Activated naive CD8-positive, alpha-beta T cell (primary cell): ENCODE data around the gene HPCAL1.

Experiments
- H3K27ac Mint-ChIP-seq: one replicate; pipeline ENCODE4 v1.8.0; 2021; ENCODE audit warnings: mixed read lengths
- H3K27me3 Mint-ChIP-seq: one replicate; pipeline ENCODE4 v1.8.0; 2021; ENCODE audit warnings: mixed read lengths
- H3K36me3 Mint-ChIP-seq: one replicate; pipeline ENCODE4 v1.8.0; 2021; ENCODE audit warnings: mixed read lengths
- H3K4me1 Mint-ChIP-seq: one replicate; pipeline ENCODE4 v1.8.0; 2021; ENCODE audit warnings: low read depth, mixed read lengths
- H3K4me3 Mint-ChIP-seq: one replicate; pipeline ENCODE4 v1.8.0; 2021; ENCODE audit warnings: mild to moderate bottlenecking, mixed read lengths
- H3K9me3 Mint-ChIP-seq: one replicate; pipeline ENCODE4 v1.8.0; 2021; ENCODE audit warnings: low read depth, mixed read lengths

HPCAL1 gene

GRCh38 chr2:10469955-10470608, 167.4 kb downstream of the HPCAL1 start:
- H3K4me1 Mint-ChIP-seq: no peaks in the 10 kb centered on the region
- H3K36me3 Mint-ChIP-seq: no peaks in the 10 kb centered on the region
- no peaks in the 10 kb centered on the region for H3K9me3 Mint-ChIP-seq
- no peak overlapping the region for H3K4me3 Mint-ChIP-seq
- no peak overlapping the region for H3K27ac Mint-ChIP-seq
- H3K27me3 Mint-ChIP-seq: no peaks in the 10 kb centered on the region

DNA sequence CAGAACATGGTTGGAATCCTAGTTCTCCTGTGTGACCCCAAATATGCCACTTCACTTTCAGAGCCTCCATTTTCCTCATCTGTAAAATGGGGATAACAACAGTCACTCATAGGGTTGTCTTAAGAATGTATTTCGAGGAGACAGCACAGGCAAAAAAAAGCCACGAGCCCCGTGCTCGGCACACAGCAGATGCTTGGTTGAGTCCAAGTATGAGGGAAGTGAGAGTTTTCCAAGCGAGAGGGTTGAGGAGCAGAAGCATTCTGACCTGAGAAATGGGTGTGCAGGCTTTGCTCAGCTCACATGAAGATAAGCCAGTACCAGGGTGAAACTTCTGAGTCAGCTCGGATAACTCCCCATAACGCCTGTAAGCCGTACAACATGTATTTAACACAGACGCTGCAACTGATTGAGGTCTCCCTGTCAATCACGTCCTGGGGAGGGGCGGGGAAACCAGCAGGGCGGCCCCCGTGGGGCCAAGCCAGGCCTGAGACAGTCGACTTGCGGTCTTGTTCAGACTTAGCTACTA, 168.4 kb downstream of the HPCAL1 start:
- no peaks in the 10 kb centered on the region for H3K4me1 Mint-ChIP-seq
- H3K27me3 Mint-ChIP-seq: no peaks in the 10 kb centered on the region
- no peak overlapping the region for H3K27ac Mint-ChIP-seq
- no peak overlapping the region for H3K4me3 Mint-ChIP-seq
- H3K9me3 Mint-ChIP-seq: no peaks in the 10 kb centered on the region
- H3K36me3 Mint-ChIP-seq: no peaks in the 10 kb centered on the region

DNA sequence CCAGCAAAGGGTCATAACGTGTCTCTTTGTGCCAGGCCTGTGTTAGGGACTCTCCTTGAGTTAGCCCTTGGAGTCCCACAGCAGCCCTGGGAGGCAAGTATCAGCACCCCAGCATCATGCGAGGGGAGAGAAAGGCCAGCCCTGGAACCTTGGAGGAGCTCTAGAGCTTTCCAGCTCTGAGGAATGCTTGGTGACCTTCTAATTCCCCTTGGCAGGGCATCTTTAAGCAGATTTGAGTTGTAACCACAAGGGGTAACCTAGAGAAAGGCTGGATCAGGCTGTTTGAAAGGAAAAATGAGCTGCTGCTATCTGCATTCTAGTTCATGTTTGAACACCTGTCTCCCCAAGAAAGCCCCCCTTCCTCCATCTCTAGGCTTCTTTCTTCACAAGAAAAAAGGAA, 169.3 kb downstream of the HPCAL1 start:
- H3K4me3 Mint-ChIP-seq: no peak overlapping the region
- peaks cover 2% of the 10 kb centered on the region for H3K4me1 Mint-ChIP-seq
- no peaks in the 10 kb centered on the region for H3K36me3 Mint-ChIP-seq

GRCh38 chr2:10473121-10473756, 170.5 kb downstream of the HPCAL1 start:
- H3K36me3 Mint-ChIP-seq: no peaks in the 10 kb centered on the region
- no peaks in the 10 kb centered on the region for H3K27me3 Mint-ChIP-seq
- peaks cover 13% of the 10 kb centered on the region for H3K4me1 Mint-ChIP-seq
- H3K4me3 Mint-ChIP-seq: no peak overlapping the region
- no peak overlapping the region for H3K27ac Mint-ChIP-seq
- no peaks in the 10 kb centered on the region for H3K9me3 Mint-ChIP-seq

More for the DNA sequence above, 169.3 kb downstream of the HPCAL1 start:
- Mint-ChIP-seq H3K9me3 (no peaks in the 10 kb centered on the region), H3K27ac (no peak overlapping the region), H3K27me3 (no peaks in the 10 kb centered on the region)

GRCh38 chr2:10475221-10475722, 172.6 kb downstream of the HPCAL1 start:
- no peaks in the 10 kb centered on the region for H3K36me3 Mint-ChIP-seq
- H3K4me3 Mint-ChIP-seq: no peak overlapping the region

DNA sequence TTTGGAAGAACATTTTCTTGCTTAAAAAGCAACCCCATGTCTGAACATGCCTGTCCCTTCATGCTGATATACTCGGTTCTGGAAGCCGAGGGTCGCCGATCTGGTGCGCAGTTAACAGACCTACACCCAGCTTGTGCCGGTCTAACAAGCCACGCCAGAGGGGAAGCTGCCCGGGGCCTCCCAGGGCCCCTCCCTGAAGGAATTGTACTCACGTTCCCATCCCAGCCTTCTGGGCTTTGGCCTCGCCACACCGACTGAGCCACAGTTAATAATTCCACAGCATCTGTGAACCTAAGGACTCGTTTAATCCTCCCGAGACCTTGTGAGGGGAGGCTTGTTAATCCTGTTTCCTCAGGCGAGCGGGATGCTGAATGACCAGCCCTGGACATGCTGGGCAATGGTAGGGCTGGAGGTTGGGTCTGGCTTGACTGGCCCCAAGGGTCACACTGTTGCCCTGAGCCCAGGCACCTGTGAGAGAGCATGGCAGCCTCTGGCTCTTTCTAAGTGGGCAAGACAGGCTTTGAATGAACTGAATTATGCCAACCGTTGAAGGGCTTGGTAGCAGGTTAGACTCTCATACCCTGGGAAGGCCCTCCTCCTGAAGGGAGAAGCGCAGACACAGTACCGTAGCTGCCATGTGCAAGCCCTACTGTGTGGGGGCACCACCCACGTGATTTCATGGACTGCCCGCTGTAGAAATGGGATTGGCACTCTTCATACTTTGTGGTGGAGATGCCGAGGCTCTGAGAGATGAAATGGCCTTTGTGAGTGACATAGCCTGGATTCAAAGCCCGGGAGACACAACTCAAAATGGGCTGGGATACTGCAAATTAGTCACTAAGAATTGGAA, 173.3 kb downstream of the HPCAL1 start:
- Mint-ChIP-seq H3K9me3 (no peaks in the 10 kb centered on the region), H3K4me1 (peaks cover 18% of the 10 kb centered on the region), H3K27ac (no peak overlapping the region), H3K27me3 (no peaks in the 10 kb centered on the region), H3K36me3 (no peaks in the 10 kb centered on the region), H3K4me3 (no peak overlapping the region)

More at GRCh38 chr2:10475221-10475722, 172.6 kb downstream of the HPCAL1 start:
- no peak overlapping the region for H3K27ac Mint-ChIP-seq
- H3K9me3 Mint-ChIP-seq: no peaks in the 10 kb centered on the region
- peaks cover 18% of the 10 kb centered on the region for H3K4me1 Mint-ChIP-seq
- H3K27me3 Mint-ChIP-seq: no peaks in the 10 kb centered on the region

DNA sequence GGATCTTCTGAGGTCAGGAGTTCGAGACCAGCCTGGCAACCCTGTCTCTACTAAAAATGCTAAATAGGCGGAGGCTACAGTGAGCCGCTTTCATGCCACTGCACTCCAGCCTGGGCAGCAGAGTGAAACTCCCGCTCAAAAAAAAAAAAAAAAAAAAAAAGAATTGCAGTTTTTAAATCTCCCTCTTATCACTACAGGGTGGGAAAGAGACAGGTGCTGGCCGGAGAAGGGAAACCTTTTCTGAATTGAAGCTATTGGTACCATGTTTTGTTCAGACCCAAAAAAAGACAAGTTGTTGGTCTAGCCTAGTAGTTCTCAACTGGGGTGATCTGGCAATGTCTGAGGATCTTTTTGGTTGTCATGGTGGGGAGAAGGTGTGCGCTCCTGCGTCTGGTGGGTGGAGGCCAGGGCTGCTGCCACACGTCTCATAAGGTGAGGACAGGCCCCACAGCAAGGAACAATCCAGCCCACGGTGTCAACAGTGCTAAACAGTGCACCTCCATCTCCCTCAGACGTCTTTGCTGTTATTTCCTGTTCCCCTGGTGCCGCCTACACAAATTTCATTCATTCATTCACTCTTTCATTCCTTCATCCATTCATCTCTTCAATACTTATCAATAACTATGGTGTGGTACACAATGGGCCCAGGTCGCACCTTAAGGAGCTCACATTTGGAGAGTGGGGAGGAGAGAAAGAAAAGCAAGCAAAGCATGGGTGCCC, 174.2 kb downstream of the HPCAL1 start:
- no peaks in the 10 kb centered on the region for H3K9me3 Mint-ChIP-seq
- H3K4me3 Mint-ChIP-seq: no peak overlapping the region

More for the DNA sequence above, 174.2 kb downstream of the HPCAL1 start:
- Mint-ChIP-seq H3K27me3 (no peaks in the 10 kb centered on the region), H3K27ac (no peak overlapping the region), H3K36me3 (no peaks in the 10 kb centered on the region), H3K4me1 (peaks cover 18% of the 10 kb centered on the region)
